Coronary artery (tissue), 2 donors: Measurements from ENCODE around the gene CHDH.

Experiments
- DNase-seq: peaks from one replicate; pipeline ENCODE4 v3.0.0-alpha.2; 2017; ENCODE audit warnings: low spot score
- H3K27ac ChIP-seq, 2 donors: fragments of 200-600 bp; sonication (generic); one replicate each; pipeline ENCODE4 v1.5.1; 2016 to 2019
- H3K4me3 ChIP-seq: fragments of 200-600 bp; sonication (generic); 2 replicates; pipeline ENCODE4 v1.5.1; 2016; ENCODE audit warnings: mild to moderate bottlenecking, moderate library complexity
- CTCF ChIP-seq: fragments of 200-600 bp; sonication (generic); IDR thresholded peaks from one replicate; pipeline ENCODE4 v1.5.1; 2019; ENCODE audit warnings: antibody characterized with exemption

The CHDH gene, protein sequence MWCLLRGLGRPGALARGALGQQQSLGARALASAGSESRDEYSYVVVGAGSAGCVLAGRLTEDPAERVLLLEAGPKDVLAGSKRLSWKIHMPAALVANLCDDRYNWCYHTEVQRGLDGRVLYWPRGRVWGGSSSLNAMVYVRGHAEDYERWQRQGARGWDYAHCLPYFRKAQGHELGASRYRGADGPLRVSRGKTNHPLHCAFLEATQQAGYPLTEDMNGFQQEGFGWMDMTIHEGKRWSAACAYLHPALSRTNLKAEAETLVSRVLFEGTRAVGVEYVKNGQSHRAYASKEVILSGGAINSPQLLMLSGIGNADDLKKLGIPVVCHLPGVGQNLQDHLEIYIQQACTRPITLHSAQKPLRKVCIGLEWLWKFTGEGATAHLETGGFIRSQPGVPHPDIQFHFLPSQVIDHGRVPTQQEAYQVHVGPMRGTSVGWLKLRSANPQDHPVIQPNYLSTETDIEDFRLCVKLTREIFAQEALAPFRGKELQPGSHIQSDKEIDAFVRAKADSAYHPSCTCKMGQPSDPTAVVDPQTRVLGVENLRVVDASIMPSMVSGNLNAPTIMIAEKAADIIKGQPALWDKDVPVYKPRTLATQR

DNA sequence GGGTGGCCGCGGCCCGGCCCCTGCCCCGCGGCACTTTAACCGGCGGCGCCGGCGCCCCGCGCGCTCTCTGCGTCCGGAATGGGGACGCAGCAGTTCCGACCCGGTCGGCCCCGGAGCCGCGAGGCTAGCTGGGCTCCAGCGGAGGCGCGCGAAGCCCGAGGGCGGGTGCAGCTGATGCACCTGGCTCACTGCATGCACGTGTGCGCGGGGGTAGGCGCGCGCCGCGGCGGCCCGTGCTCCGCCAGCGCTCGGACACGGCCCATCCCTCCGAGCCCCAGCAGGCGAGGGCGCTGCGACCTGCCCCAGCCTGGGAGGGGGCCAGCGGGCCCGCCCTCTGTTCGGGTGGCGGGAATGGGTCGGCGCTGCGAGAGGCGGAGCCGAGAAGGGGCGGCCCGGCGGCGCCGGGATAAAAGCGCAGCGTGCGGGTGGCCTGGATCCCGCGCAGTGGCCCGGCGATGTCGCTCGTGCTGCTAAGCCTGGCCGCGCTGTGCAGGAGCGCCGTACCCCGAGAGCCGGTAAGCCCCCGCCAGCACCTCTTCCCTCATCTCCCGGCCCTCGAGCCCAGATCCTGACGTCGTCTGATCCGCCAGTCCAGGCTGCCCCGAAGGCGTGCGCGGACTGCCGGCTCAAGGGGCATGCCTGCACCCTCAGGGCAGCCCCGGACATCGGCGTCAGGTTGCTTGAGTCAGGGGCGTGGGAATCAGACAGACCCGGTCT, at the start of gene CHDH, which contains the start of gene IL17RB:
Gene CHDH, minus strand, starts transcription at position 286 of the 717 bp plus-strand sequence. CDS start 22,411 bp downstream, outside the sequence.
Gene IL17RB, plus strand, starts transcription at position 435 of the 717 bp plus-strand sequence. Its CDS starts 21 bp downstream, at position 456.
- DNase-seq: no peak
- Histone ChIP-seq H3K4me3 (peak within 1 kb of the TSS; percentile 83), H3K27ac (peak within 1 kb of the TSS; percentile 3 to 34)
- TF ChIP-seq CTCF: no peak

DNA sequence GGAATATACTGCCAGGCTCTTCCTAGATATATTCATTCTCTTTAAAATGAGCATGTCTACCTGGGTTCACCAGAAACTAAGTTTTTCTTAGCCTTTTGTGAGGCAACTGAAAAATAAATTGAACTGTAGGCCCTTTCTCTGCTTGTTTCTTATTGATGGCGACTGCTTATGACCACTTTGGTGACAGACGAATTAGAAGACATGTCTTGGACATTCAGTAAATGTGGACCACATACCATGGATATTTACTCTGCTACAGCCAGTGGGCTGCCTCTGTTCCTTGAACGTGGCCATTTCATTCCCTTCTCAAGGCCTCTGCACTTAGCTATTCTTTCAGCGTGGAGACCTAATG, 46.0 kb upstream of the CHDH start:
- TF ChIP-seq CTCF: no peak
- peak overlapping the region; percentile 79 to 90 for H3K27ac ChIP-seq
- H3K4me3 ChIP-seq: peak overlapping the region; percentile 78
- no peak for DNase-seq

- DNase-seq: peak; percentile 100
- H3K27ac ChIP-seq: peak within 1 kb of the TSS; percentile 79 to 90
- no peak for TF ChIP-seq CTCF
- H3K4me3 ChIP-seq: peak within 1 kb of the TSS; percentile 78
Observed at GRCh38 chr3:53891497-53892285, 45.5 kb upstream of the CHDH start, which contains the start of gene SELENOK. Gene SELENOK, minus strand, starts transcription at chr3:53891859.

GRCh38 chr3:53890726-53891475, 44.7 kb upstream of the CHDH start:
- DNase-seq: peak; percentile 72
- no peak for TF ChIP-seq CTCF
- peak overlapping the region; percentile 79 to 90 for H3K27ac ChIP-seq

DNA sequence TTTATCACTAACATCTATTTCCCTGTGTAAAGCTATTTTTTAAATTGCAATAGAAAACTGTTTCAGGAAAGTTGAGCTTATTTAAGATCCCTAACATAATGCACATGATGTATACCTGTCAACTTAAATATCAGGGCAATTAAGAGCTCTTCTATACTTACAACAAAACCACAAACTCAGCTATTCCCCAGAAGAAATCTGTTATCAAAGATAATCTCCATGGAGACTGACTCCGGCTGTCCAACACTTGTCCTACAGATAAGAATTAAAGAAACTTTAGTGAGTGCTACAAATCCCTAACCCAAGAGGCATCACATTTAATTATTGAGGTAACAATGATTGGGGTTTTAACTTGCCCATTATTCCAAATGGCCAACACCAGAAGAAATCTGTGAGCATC, 42.0 kb upstream of the CHDH start:
- TF ChIP-seq CTCF: no peak
- no peak for DNase-seq
- no peak overlapping the region for H3K27ac ChIP-seq
- no peak overlapping the region for H3K4me3 ChIP-seq

More at GRCh38 chr3:53890726-53891475, 44.7 kb upstream of the CHDH start:
- peak overlapping the region; percentile 78 for H3K4me3 ChIP-seq

DNA sequence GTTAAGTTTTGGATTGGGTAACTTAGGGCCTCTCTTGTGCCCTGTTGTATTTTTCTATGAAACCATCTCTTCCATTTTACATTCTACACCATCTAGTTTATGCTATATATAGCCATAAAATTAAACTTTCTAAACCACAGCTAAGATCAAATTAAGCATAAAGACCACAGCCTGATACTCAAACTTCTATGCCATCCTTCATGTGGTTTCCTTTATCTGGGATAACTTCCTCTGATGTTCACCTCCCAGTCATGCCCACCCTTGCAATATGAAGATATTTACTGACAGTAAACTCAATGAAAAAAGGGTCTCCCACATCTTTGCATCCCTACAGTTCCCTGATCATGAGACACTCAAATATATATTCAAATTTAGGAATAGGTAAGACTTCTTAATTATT, 41.2 kb upstream of the CHDH start:
- H3K27ac ChIP-seq: no peak overlapping the region
- no peak for TF ChIP-seq CTCF

More for the DNA sequence above, 41.2 kb upstream of the CHDH start:
- H3K4me3 ChIP-seq: no peak overlapping the region
- DNase-seq: no peak
